Neural cell (in vitro differentiated cells): Measurements from ENCODE around the gene BDKRB1. TPM values are rescaled to one million over a fixed set of nuclear protein-coding genes. Genes with fewer than 3 reads are reported as not detected.

Experiments used
- H2AFZ ChIP-seq: fragments of 200-600, 300-800 bp; sonication (generic), shearing (Covaris generic); 2 replicates; pipeline ENCODE4 v1.6.0; 2014; ENCODE audit warnings: low read depth, mild to moderate bottlenecking, antibody characterized with exemption, low read length, moderate library complexity
- H3F3A ChIP-seq: fragments of 200-600 bp; shearing (Covaris generic); 2 replicates; pipeline ENCODE4 v1.6.1; 2016; ENCODE audit warnings: mild to moderate bottlenecking, moderate library complexity, mixed read lengths, antibody characterized with exemption, low read length; ENCODE audit not compliant: insufficient read depth, poor library complexity, severe bottlenecking
- H3K27ac ChIP-seq: fragments of 200-600, 300-800 bp; sonication (generic), shearing (Covaris generic); 2 replicates; pipeline ENCODE4 v1.5.1; 2014; ENCODE audit warnings: mild to moderate bottlenecking, low read length, moderate library complexity
- H3K27me3 ChIP-seq: fragments of 300-800, 200-600 bp; sonication (generic), shearing (Covaris generic); 2 replicates; pipeline ENCODE4 v1.6.0; 2014; ENCODE audit warnings: mild to moderate bottlenecking, low read depth, low read length, moderate library complexity; ENCODE audit not compliant: insufficient read depth
- H3K36me3 ChIP-seq: fragments of 300-800, 200-600 bp; sonication (generic), shearing (Covaris generic); 2 replicates; pipeline ENCODE4 v1.5.1; 2014; ENCODE audit warnings: mild to moderate bottlenecking, antibody characterized with exemption, low read length, moderate library complexity; ENCODE audit not compliant: insufficient read depth
- H3K4me2 ChIP-seq: fragments of 300-800, 200-600 bp; sonication (generic), shearing (Covaris generic); 2 replicates; pipeline ENCODE4 v1.6.0; 2014; ENCODE audit warnings: mild to moderate bottlenecking, low read length
- H3K4me3 ChIP-seq: fragments of 300-800, 200-600 bp; sonication (generic), shearing (Covaris generic); 2 replicates; pipeline ENCODE4 v1.5.1; 2014; ENCODE audit warnings: mild to moderate bottlenecking, low read length, moderate library complexity
- H3K79me2 ChIP-seq: fragments of 200-600 bp; shearing (Covaris generic); replicated peaks from 2 replicates; pipeline ENCODE4 v1.6.0; 2014; ENCODE audit warnings: mild to moderate bottlenecking, low read length, moderate library complexity; ENCODE audit not compliant: insufficient read depth
- H3K9ac ChIP-seq: fragments of 300-800, 200-600 bp; sonication (generic), shearing (Covaris generic); 2 replicates; pipeline ENCODE4 v1.6.1; 2016; ENCODE audit warnings: mild to moderate bottlenecking, low read length, mixed read lengths
- H3K9me2 ChIP-seq: fragments of 200-600 bp; shearing (Covaris generic); 2 replicates; pipeline ENCODE4 v1.6.1; 2016; ENCODE audit warnings: mild to moderate bottlenecking, low read length, mixed read lengths; ENCODE audit not compliant: insufficient read depth
- H3K9me3 ChIP-seq: fragments of 200-600, 300-800 bp; sonication (generic), shearing (Covaris generic); 2 replicates; pipeline ENCODE4 v1.6.1; 2016; ENCODE audit warnings: mild to moderate bottlenecking, mixed run types, low read length, moderate library complexity, mixed read lengths
- H4K20me1 ChIP-seq: fragments of 200-600 bp; shearing (Covaris generic); 2 replicates; pipeline ENCODE4 v1.6.1; 2016; ENCODE audit warnings: mild to moderate bottlenecking, mixed run types; ENCODE audit not compliant: insufficient read depth
- EP300 ChIP-seq: fragments of 450-650 bp; conservative IDR thresholded peaks from 2 replicates; pipeline ENCODE4 v1.6.1; 2014; ENCODE audit warnings: antibody characterized with exemption, mild to moderate bottlenecking, moderate library complexity; ENCODE audit not compliant: poor library complexity, severe bottlenecking
- EZH2 ChIP-seq: fragments of 200-600, 300-800 bp; shearing (Covaris generic), sonication (generic); IDR thresholded peaks from 2 replicates; pipeline ENCODE4 v1.6.1; 2014; ENCODE audit warnings: antibody characterized with exemption, low read length, borderline replicate concordance, mild to moderate bottlenecking; ENCODE audit not compliant: insufficient read depth, poor library complexity, severe bottlenecking
- MXI1 ChIP-seq: fragments of 450-650 bp; conservative IDR thresholded peaks from 2 replicates; pipeline ENCODE4 v1.6.1; 2014; ENCODE audit warnings: antibody characterized with exemption, mild to moderate bottlenecking; ENCODE audit not compliant: poor library complexity, severe bottlenecking
- POLR2AphosphoS5 ChIP-seq: IDR thresholded peaks from 2 replicates; pipeline ENCODE4 v1.6.1; 2012
- RAD21 ChIP-seq: fragments of 450-650 bp; conservative IDR thresholded peaks from 2 replicates; pipeline ENCODE4 v1.6.1; 2014; ENCODE audit warnings: antibody characterized with exemption, mild to moderate bottlenecking, moderate library complexity
- SMC3 ChIP-seq: fragments of 450-650 bp; conservative IDR thresholded peaks from 2 replicates; pipeline ENCODE4 v1.6.1; 2014; ENCODE audit warnings: antibody characterized with exemption, mild to moderate bottlenecking, moderate library complexity; ENCODE audit not compliant: poor library complexity
- TAF1 ChIP-seq: IDR thresholded peaks from 2 replicates; pipeline ENCODE4 v1.6.1; 2012; ENCODE audit warnings: low read depth
- polyA plus RNA-seq: library from polyadenylated mRNA; depleted of rRNA; stranded (reverse); fragments of >200 nt; gene quantifications from 2 replicates; pipeline ENCODE4 v1.2.3, GENCODE V29; 2014
- TF ChIP-seq, protein P1 (sequence below): IDR thresholded peaks from 2 replicates; pipeline ENCODE4 v1.6.1; 2012; ENCODE audit warnings: borderline replicate concordance
- TF ChIP-seq, protein P2 (sequence below): fragments of 450-650 bp; IDR thresholded peaks from 2 replicates; pipeline ENCODE4 v1.5.1; 2014; ENCODE audit warnings: antibody characterized with exemption, mild to moderate bottlenecking, moderate library complexity; ENCODE audit not compliant: poor library complexity, severe bottlenecking

The BDKRB1 gene
- polyA plus RNA-seq, 1 donor from 2014 or later = not detected

DNA sequence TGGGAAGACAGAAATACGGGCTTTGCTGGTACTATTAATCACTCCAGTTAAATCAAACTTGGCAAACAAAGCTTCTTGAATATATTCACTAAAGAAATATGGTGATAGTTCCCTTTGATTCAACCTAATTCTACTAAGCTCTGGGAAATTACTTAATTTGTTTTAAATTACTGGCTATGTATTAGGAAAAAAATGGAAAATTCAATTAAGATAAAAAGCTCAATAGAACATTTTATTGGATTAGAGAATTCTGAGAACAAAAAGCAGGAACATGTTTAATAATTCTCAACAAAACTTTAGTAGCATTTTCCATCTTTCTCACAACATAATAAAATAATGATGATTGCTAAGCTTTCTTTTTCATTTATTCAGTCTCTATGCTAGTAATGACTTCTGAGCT, 30.2 kb downstream of the BDKRB1 start:
- Histone ChIP-seq H3K27ac (no peak overlapping the region), H3K79me2 (no peaks in the 10 kb centered on the region), H3K9me3 (no peaks in the 10 kb centered on the region), H3K27me3 (no peaks in the 10 kb centered on the region), H2AFZ (no peak overlapping the region), H3K9me2 (no peaks in the 10 kb centered on the region), H4K20me1 (no peaks in the 10 kb centered on the region), H3K36me3 (peaks cover 12% of the 10 kb centered on the region), H3K4me2 (no peak overlapping the region), H3K9ac (no peak overlapping the region), H3K4me3 (no peak overlapping the region), H3F3A (no peaks in the 10 kb centered on the region)
- TF ChIP-seq, protein P1, sequence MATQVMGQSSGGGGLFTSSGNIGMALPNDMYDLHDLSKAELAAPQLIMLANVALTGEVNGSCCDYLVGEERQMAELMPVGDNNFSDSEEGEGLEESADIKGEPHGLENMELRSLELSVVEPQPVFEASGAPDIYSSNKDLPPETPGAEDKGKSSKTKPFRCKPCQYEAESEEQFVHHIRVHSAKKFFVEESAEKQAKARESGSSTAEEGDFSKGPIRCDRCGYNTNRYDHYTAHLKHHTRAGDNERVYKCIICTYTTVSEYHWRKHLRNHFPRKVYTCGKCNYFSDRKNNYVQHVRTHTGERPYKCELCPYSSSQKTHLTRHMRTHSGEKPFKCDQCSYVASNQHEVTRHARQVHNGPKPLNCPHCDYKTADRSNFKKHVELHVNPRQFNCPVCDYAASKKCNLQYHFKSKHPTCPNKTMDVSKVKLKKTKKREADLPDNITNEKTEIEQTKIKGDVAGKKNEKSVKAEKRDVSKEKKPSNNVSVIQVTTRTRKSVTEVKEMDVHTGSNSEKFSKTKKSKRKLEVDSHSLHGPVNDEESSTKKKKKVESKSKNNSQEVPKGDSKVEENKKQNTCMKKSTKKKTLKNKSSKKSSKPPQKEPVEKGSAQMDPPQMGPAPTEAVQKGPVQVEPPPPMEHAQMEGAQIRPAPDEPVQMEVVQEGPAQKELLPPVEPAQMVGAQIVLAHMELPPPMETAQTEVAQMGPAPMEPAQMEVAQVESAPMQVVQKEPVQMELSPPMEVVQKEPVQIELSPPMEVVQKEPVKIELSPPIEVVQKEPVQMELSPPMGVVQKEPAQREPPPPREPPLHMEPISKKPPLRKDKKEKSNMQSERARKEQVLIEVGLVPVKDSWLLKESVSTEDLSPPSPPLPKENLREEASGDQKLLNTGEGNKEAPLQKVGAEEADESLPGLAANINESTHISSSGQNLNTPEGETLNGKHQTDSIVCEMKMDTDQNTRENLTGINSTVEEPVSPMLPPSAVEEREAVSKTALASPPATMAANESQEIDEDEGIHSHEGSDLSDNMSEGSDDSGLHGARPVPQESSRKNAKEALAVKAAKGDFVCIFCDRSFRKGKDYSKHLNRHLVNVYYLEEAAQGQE = no peak
- TF ChIP-seq TAF1 = no peak
- TF ChIP-seq EZH2 = no peak
- no peak for TF ChIP-seq SMC3

DNA sequence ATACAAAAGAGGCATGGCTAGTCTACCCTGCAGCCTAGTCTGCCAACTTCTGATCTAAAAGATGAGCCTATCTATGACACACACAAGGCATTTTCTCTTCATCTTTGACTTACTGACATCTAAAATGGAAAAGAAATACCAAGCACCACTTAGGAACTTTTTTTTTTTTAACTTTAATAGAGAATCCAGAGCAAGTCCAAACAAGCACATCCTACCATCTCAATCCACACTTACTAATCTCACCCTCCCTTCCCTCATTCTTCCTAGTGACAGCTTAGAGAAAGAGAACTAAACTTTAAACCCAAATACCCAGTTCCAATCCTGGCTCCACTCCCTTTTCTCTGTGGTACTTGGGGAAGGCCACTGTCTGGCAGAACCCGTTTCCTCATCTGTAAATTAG, 31.8 kb downstream of the BDKRB1 start:
- Histone ChIP-seq H3K27me3 (no peaks in the 10 kb centered on the region), H3K79me2 (no peaks in the 10 kb centered on the region), H3K36me3 (peaks cover 16% of the 10 kb centered on the region), H4K20me1 (no peaks in the 10 kb centered on the region), H3F3A (no peaks in the 10 kb centered on the region), H3K4me2 (no peak overlapping the region), H3K9ac (no peak overlapping the region), H3K27ac (no peak overlapping the region), H3K4me3 (no peak overlapping the region), H2AFZ (no peak overlapping the region), H3K9me3 (no peaks in the 10 kb centered on the region), H3K9me2 (no peaks in the 10 kb centered on the region)
- TF ChIP-seq POLR2AphosphoS5 = no peak
- TF ChIP-seq, protein P1 = no peak
- TF ChIP-seq MXI1 = no peak
- TF ChIP-seq, protein P2, sequence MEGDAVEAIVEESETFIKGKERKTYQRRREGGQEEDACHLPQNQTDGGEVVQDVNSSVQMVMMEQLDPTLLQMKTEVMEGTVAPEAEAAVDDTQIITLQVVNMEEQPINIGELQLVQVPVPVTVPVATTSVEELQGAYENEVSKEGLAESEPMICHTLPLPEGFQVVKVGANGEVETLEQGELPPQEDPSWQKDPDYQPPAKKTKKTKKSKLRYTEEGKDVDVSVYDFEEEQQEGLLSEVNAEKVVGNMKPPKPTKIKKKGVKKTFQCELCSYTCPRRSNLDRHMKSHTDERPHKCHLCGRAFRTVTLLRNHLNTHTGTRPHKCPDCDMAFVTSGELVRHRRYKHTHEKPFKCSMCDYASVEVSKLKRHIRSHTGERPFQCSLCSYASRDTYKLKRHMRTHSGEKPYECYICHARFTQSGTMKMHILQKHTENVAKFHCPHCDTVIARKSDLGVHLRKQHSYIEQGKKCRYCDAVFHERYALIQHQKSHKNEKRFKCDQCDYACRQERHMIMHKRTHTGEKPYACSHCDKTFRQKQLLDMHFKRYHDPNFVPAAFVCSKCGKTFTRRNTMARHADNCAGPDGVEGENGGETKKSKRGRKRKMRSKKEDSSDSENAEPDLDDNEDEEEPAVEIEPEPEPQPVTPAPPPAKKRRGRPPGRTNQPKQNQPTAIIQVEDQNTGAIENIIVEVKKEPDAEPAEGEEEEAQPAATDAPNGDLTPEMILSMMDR = no peak
- no peak for TF ChIP-seq TAF1
- TF ChIP-seq SMC3 = no peak
- no peak for TF ChIP-seq EP300
- TF ChIP-seq RAD21 = no peak
- no peak for TF ChIP-seq EZH2
